Activated T-cell treated with anti-CD3 and anti-CD28 coated beads for 1 hour (primary cell): Measurements from ENCODE around the gene CD109.
"Not testable (repeated sequence)": the region's sequence is repeated elsewhere in the genome, so short reads cannot be mapped to it uniquely, and the experiment has no call there.

Source experiments
- DNase-seq: peaks from one replicate; pipeline ENCODE4 v3.0.0-alpha.2; 2020; ENCODE audit warnings: low read depth

The CD109 gene

GRCh38 chr6:73695619-73696421 is at the start of gene CD109:
Gene CD109, plus strand, starts transcription at chr6:73696203. Its CDS starts 13 bp downstream, at chr6:73696216.
- peak; percentile 45 for DNase-seq

GRCh38 chr6:73648166-73648565 is 47.8 kb upstream of the CD109 start:
- DNase-seq = no peak

- DNase-seq = no peak
Measured at GRCh38 chr6:73649783-73650182, 46.2 kb upstream of the CD109 start.

GRCh38 chr6:73652637-73653570 is 43.1 kb upstream of the CD109 start:
- DNase-seq = peak; percentile 48

- peak; percentile 85 for DNase-seq
Measured at GRCh38 chr6:73653571-73654424, 42.2 kb upstream of the CD109 start, which contains the start of gene SLC17A5. Gene SLC17A5, minus strand, starts transcription at chr6:73653992. Its CDS starts 106 bp downstream, at chr6:73653886.

- DNase-seq = no peak
Measured at GRCh38 chr6:73655341-73655917, 40.6 kb upstream of the CD109 start.

- DNase-seq = no peak
Measured at GRCh38 chr6:73656531-73657145, 39.4 kb upstream of the CD109 start.

- DNase-seq = no peak
Measured at GRCh38 chr6:73657201-73657600, 38.8 kb upstream of the CD109 start.

GRCh38 chr6:73664701-73665100 is 31.3 kb upstream of the CD109 start:
- no peak for DNase-seq

GRCh38 chr6:73665686-73666319 is 30.2 kb upstream of the CD109 start:
- no peak for DNase-seq

GRCh38 chr6:73666393-73666792 is 29.6 kb upstream of the CD109 start:
- DNase-seq = no peak

- DNase-seq = no peak
Measured at GRCh38 chr6:73667798-73668197, 28.2 kb upstream of the CD109 start.

GRCh38 chr6:73669005-73669404 is 27.0 kb upstream of the CD109 start:
- DNase-seq = no peak

GRCh38 chr6:73671911-73672685 is 23.9 kb upstream of the CD109 start:
- no peak for DNase-seq

GRCh38 chr6:73675466-73676098 is 20.4 kb upstream of the CD109 start:
- peak; percentile 67 for DNase-seq

- no peak for DNase-seq
Measured at GRCh38 chr6:73679009-73679408, 17.0 kb upstream of the CD109 start.

GRCh38 chr6:73679846-73680245 is 16.2 kb upstream of the CD109 start:
- DNase-seq = not testable (repeated sequence)

- no peak for DNase-seq
Measured at GRCh38 chr6:73680289-73680918, 15.6 kb upstream of the CD109 start.

- DNase-seq = not testable (repeated sequence)
Measured at GRCh38 chr6:73683574-73683973, 12.4 kb upstream of the CD109 start.
